T-helper 2 cell treated with Interferon-gamma antibody and Interleukin-4, amounts not matched to agents 100 ng/mL and 5 ng/mL, for 36 hours (primary cell): ENCODE measurements around the gene AP1M1. TPM values are rescaled to one million over a fixed set of nuclear protein-coding genes. Genes with fewer than 3 reads are reported as not detected.
"Not testable (repeated sequence)": the region's sequence is repeated elsewhere in the genome, so short reads cannot be mapped to it uniquely, and the experiment has no call there.

Experiments
- intact Hi-C: fragments of 100-400 bp; cut with micrococcal nuclease; formaldehyde crosslinking; loops from one replicate; pipeline ENCODE4 v1.15.1; 2023
- total RNA-seq: library from RNA; stranded (reverse); gene quantifications from 2 replicates; pipeline ENCODE4 v1.2.3, GENCODE V29; 2022

Gene AP1M1
- 151 and 152 TPM in 2 replicates for total RNA-seq

DNA sequence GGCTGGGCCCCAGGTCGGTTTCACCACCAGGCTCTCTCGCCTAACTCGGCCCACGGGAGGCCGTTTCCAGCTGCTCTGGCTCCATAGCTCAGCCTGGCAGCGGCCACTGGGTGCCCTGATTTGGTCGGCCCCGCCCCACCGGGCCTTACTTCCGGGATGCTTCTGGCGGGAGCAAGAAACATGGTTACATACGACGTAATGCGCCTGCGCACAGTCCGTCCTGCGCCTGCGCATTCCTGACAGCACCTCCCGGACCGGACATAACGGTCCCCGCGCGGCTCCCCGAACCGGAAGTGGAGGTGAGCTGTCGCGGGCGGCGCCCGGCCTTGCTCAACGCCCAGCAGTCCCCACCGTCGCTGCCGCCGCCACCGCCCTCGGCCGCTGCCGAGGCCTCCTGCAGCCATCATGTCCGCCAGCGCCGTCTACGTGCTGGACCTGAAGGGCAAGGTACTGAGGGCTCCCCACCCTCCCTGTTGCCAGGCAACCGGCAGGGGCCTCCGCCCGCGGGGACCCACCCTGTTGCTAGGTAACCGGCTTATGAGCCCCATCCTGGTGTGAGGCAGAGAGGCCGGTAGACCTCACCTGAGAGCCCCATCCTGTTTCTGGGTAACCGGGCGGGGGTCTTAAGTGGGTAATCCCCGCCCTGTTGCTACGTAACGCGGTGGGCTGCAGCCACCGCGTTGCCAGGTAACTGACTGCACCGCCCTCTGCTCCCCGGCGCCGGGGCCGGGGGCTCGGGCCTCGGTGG is at the start of gene AP1M1:
Gene AP1M1, plus strand, starts transcription at position 290 of the 748 bp plus-strand sequence. Its CDS starts 116 bp downstream, at position 406.
- intact Hi-C loops: loop anchor here (1.0 to 5.0 kb wide), 5 partner anchors 12 to 360 kb away; partner anchors contain the start of gene FAM32A

DNA sequence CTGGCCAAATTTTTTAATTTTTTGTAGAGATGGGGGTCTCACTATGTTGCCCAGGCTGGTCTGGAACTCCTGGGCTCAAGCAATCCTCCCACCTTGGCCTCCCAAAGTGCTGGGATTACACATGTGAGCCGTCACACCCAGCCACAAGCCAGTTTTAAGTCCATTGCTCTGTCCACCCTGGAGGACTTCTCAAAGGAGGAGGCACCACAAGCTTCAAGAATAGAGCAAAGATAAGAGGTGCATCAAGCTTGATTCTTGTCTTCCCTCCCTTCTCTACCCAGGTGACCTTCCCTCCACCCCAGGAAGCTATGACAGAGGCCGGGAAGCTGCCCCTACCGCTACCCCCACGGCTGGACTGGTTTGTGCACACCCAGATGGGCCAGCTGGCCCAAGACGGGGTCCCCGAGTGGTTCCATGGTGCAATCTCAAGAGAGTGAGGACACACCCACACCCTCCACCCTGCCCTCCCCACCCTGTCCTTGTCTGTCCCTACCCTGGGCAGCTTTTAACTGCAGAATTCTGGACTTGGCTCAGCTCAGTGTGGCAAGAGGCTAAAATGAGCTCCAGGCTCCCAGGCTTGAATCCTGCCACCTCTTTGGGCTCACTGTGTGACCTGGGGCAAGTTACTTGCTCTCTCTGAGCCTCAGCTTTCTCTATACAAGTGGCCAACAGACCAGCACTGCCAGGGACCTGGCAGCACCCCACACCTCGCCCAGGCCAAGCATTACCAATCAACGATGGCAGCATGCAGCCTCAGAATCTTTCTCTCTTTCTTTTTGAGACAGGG is 49.1 kb upstream of the AP1M1 start:
- intact Hi-C loops: no loop called here

DNA sequence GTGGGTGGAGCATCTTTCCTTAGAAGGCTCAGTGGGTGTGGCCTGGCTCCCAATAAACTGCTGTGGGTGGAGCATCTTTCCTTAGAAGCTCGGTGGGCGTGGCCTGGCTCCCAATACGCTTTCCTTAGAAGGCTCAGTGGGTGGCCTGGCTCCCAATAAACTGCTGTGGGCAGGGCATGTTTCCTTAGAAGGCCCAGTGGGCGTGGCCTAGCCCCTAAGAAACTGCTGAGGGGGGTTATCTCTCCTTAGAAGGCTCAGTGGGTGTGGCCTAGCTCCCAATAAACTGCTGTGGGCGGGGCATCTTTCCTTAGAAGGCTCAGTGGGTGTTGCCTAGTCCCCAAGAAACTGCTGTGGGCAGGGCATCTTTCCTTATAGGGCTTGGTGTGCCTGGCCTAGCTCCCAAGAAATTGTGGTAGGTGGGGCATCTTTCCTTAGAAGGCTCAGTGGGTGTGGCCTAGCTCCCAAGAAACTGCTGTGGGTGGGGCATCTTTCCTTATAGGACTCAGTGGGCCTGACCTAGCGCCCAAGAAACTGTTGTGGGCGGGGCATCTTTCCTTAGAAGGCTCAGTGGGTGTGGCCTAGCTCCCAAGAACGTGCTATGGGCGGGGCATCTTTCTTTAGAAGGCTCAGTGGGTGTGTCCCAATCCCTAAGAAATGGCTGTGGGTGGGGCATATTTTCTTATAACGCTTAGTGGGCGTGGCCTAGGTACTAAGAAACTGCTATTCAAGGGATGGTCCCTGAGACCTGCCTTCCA is 44.0 kb upstream of the AP1M1 start:
- intact Hi-C loops: no loop called here

DNA sequence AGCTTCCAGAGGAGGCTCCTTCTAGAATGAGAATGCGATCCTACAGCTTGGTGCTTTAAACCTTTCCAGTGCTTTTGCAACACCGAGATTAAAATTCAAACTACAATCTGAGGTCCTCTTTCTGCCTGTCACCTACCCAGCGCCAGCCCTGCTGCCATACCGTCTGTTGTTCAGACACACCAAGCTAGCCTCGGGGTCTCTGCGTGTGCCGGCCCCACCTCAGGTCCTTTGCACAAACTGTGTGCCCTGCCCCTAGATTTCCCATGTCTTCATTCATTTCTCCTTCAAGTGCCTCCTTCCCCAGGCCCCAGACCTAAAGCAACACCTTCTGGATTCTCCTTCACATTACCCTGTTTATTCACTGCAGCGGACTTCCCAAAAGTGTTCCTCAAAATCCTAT is 43.2 kb upstream of the AP1M1 start:
- intact Hi-C loops: no loop called here

DNA sequence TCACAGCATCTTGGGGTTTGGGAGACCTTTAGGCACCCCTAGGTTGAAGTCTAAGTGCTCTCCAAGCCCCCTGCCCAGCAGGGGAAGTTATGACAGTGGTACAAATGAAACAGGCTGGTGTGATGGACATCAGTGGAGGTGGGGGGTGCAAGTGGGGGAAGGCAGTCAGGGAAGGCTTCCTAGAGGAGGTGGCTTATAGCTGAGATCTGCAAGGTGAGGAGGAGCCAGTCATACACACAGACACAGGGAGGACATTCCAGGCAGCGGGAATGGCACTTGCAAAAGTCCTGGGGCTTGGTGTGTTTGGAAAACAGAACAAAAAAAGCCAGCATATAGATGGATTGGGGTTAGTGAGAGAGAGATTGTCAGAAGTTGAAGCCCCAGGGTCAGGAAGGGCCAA is 42.6 kb upstream of the AP1M1 start:
- intact Hi-C loops: no loop called here

DNA sequence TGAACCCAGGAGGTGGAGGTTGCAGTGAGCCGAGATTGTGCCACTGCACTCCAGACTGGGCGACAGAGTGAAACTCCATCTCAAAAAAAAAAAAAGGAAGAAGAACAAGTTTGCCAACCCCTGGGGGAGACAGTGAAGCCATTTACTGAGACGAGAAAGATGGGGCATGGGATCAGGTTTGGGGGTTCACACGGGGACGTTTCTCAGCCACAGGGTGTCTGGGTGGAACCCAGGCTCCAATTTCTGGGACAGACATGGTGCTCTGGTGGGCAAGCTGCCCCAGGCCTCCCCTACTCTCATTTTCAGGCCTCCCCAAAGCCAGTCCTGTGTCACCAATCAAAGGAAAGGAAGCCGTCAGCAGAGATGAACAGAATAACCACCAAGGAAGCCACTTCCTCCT is 40.8 kb upstream of the AP1M1 start:
- intact Hi-C loops: no loop called here

DNA sequence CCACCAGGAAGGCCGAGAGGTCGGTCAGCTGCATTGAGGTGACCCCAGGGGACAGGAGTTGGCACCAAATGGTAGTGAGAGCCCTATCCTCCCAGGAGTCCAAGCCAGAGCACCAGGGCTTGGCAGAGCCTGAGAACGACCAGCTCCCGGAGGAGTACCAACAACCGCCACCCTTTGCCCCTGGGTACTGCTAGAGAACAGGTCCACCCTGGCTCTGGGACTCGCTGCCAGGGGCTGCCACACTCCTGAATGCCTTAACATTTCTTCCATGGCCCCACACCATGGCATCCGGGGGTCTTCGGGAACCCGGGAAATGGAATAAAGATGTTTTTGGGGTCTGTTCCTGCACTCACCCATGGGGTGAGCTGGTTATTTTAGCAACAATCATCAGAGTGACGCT is 40.1 kb upstream of the AP1M1 start:
- intact Hi-C loops: no loop called here

DNA sequence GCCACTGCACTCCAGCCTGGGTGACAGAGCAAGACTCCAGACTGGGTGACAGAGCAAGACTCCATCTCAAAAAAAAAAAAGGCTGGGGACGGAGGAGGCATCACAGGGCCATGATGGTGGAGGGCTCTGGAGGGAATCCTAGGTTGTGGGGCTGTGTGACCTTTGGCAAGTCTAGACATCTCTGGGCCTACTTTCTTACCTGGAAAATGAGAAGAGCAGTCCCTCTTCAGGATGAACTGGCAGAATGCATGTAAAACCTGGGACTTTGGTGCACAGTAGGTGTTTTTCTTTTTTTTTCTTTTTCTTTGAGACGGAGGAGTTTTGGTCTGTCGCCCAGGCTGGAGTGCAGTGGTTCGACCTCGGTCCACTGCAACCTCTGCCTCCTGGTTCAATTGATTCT is 38.1 kb upstream of the AP1M1 start:
- intact Hi-C loops: no loop called here

DNA sequence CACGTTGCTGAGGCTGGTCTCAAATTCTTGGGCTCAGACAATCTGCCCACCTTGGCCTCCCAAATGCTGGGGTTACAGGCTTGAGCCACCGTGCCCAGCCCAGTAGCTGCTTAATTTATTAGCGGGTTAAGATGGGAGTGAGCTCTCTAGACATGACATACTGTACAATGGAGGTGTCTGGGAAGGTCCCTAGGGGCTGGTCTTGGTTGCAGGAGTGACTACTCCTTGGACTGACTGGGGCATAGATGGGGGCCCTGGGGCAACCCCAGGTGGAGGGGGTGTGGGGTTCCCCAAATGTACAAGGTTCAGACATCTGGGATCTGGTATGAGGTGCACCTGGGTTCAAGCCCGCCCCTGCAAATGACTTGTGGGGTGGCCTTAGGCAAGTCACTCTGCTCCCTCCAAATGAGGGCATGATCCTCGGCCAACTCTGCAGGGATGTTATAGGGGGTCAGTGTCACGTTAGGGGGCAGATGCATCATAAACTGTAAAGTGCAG is 37.2 kb upstream of the AP1M1 start:
- intact Hi-C loops: no loop called here

DNA sequence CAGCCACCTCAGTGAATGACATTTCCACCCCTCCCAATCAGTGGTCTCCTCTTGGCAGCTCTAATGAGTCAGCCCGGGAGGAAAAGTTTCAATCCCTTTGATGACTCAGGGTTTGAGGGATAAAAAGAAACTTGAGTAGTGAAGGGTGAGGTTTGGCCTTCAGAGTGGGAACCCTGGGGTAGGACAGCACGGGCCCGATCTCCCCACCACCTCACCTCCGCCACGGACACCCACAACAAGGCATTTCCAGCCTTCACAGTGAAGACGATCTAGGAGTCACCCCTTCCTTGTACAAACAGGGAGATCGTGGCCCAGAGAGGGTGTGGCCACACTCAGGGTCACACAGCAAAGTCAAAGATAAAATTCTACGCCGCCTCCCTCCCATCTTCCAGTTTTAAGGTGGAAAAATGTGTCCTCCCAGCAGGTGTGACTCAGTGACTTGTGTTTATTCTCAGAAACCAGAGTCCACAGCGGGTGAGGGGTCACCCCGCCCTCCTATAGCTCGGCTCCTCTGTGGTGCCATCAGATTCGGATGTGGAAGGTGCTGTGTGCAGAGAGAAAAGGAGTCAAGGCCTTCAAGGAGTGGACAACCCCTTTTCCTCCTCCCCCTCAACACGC is 36.7 kb upstream of the AP1M1 start:
- intact Hi-C loops: no loop called here

DNA sequence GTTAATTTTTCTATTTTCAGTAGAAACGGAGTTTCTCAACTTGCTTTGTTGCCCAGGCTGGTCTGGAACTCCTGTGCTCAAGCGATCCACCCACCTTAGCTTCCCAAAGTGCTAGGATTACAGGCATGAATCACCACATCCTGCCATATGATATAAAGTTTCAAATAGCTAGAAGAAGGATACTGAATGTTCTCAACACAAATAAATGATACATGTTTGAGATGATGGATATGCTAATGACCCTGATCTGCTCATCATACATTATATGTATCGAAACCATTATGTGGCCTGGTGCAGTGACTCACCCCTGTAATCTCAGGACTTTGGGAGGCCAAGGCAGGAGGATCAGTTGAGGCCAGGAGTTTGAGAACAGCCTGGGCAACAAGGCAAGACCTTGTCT is 35.9 kb upstream of the AP1M1 start:
- intact Hi-C loops: no loop called here

DNA sequence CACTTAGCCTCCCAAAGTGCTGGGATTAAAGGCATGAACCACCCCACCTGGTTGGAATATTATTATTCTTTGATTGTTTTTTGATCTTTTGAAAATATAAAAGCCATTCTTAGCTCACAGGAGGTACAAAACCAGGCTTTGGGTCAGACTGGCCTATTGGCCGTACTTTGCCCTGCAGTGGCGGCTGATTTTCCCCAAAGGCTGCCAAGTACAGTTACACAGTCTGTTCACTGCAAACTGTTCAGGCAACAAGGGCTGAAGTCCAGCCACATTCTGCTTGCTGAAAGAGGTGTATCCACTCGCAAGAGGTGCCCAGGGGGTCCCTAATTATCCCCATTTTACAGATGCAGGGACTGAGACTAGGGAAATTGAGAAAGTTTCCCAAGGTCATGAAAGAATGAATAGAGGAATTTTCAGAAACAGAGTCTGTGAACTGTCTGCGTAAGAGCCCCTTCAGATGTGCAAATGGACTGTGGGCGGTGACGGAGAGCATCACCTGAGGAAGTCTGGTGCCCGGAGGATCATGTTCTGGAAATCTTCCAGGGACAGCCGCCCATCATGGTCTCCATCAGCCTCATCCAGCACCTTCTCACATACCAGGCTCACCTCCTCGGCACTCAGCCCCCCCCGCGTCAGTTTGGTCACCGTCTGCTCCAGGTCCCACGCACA is 33.4 kb upstream of the AP1M1 start:
- intact Hi-C loops: no loop called here

DNA sequence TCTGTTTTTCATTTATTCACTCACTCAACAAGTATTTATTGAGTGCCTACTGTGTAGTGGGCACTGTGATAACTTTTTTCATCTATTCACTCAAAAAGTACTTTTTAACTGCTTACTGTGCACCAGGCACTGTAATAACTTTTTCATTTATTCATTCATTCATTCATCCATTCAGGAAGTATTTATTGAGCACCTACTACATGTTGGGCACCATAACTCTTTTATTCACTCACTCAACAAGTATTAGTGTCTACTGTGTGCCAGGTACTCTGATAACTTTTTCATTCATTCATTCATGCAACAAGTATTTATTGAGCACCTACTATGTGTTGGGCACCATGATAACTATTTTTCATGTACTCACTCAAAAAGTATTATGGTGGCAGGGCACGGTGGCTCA is 31.3 kb upstream of the AP1M1 start:
- intact Hi-C loops: no loop called here

DNA sequence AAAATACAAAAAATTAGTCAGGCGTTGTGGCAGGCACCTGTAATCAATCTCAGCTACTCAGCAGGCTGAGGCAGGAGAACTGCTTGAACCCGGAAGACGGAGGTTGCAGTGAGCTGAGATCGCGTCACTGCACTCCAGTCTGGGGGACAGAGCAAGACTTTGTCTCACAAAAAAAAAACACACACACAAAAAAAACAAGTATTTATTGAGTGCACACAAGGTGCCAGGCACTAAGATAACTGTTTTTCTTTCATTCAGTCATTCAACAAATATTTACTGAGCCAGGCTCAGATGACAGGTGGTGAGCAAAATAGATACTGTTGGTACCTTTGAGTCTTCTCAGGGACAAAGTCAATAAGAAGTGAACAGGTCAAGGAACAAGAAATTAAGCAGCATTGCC is 30.7 kb upstream of the AP1M1 start:
- intact Hi-C loops: no loop called here

DNA sequence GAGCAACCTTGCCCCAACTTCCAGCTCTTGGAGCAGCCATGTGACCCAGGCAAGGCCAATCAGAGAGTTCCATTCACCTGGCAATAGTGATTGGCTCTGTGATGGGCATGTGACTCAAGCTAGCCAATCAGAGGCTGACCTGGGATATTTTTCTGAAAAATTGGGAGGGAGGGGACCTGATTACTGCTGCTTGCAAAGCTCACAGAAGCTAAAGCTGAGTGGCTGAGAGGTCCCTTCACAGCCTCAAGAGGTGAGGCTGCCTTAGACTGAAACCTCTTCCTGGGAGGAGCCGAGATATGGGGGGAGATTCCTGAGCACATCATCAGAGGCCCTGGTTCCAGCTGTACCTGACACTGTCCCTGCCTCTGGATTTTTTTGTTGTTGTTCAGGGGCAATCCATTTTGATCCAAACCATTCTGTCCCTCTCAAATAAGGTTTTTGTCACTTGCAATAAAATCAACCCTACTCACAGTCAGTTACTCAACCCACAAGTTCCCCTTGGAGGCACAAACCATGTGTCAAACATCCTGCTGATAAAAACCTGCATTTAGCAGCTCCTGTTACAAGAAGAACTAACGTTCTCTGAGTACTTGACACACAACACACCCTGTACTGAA is 29.1 kb upstream of the AP1M1 start:
- intact Hi-C loops: no loop called here

DNA sequence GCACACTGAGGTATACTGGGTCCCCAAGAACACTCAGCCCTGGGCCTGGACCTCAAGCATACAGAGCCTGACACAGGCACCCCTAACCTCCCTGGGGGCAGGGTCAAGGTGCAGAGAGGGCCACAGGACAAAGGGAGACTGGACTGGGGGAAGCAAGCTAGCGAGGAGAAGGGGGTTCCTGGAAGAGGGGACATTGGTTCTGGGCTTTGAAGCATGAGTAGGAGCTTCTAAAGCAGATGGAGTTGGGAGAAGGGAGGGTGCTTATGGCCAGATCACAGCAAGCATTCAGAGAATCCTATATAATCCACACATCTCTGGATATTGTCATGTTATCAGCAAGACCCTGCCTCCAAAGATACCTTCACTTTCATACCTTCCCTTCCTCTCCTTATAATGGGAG is 27.6 kb upstream of the AP1M1 start:
- intact Hi-C loops: no loop called here

DNA sequence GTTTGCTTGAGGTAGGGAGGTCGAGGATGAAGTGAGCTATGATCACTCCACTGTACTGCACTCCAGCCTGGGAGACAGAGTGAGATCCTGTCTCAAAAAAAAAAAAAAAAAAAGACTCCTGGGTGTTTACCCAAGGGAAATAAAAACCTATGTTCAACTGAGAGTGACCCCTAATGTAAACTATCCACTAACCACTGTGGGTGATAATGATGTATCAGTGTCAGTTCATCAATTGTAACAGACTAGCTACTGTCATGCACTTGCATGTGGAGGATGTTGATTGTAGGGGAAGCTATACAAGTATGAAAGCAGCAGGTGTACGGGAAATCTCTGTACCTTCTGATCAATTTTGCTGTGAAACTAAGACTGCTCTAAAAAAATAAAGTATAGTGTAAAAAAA is 21.8 kb upstream of the AP1M1 start:
- intact Hi-C loops: no loop called here

DNA sequence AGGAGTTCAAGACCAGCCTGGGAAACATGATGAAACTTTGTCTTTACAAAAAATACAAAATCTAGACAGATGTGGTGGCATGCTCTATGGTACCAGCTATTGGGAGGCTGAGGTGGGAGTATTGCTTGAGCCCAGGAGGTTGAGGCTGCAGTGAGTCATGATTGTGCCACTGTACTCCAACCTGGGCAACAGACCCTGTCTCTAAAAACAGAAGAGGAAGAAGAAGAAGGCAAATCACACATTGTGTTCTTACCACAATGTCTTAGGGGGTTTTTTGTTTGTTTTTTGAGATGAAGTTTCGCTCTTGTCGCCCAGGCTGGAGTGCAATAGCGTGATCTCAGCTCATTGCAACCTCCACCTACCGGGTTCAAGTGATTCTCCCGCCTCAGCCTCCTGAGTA is 18.8 kb upstream of the AP1M1 start:
- intact Hi-C loops: not testable (repeated sequence)

DNA sequence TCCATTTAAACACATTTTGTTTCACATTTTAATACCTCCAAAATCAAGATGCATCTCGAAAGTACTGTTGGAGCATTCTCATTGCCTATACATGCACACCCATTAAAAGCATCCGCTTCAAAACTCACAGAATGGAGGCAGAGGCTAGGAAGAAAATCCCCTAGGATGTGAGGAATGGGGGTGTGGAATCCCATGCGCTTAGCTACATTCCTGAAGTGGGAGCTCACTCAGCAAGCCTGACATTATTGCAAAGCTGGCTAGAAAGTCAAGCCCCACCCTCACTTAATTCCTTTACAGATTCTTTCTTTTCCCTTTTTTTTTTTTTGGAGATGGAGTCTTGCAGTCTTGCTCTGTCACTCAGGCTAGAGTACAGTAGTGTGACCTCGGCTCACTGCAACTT is 17.1 kb upstream of the AP1M1 start:
- intact Hi-C loops: no loop called here

DNA sequence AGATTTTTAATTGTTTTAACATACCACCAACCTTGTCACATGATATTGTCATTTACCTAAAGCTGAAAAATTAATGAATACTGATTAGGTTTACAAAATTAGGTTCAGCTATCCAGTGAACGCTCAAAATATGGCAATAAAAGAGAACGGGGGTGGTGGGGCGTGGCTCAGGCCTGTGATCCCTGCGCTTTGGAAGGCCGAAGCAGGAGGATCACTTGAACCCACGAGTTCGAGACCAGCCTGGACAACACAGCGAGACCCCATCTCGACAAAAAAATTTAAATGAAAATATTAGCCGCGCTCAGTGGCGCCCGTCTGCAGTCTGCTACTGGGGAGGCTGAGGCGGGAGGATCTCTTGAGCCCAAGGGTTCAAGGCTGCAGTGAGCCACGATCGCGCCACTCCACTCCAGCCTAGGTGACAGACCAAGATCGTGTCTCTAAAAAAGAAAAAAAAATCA is 13.0 kb upstream of the AP1M1 start:
- intact Hi-C loops: loop anchor here (1.0 to 2.0 kb wide), 3 partner anchors 13 to 198 kb away; partner anchors contain the start of genes AP1M1 and RAB8A
